ENCODE data around the gene NR1I2.

NR1I2 gene

GRCh38 chr3:119741657-119742590 lies 40.0 kb upstream of the NR1I2 start:
- Histone ChIP-seq H2AFZ (ENCODE audit: low read length) (no peak overlapping the region), H3K9ac (ENCODE audit: low read depth, low read length, poor library complexity, severe bottlenecking) (no peak overlapping the region), H3F3A (ENCODE audit: low read depth) (no peaks in the 10 kb centered on the region), H3K27me3 (ENCODE audit: insufficient read depth, low read length, poor library complexity, severe bottlenecking) (peaks cover 4% of the 10 kb centered on the region), H3K4me1 (ENCODE audit: insufficient read depth, low read length, poor library complexity, severe bottlenecking) (no peaks in the 10 kb centered on the region), H3K4me2 (ENCODE audit: low read depth, low read length, poor library complexity, severe bottlenecking) (no peak overlapping the region), H3K9me2 (replicated peaks; ENCODE audit: low read depth, low read length) (no peaks in the 10 kb centered on the region), H4K20me1 (ENCODE audit: insufficient read depth, low read length, poor library complexity, severe bottlenecking) (no peaks in the 10 kb centered on the region), H3K79me2 (ENCODE audit: insufficient read depth, low read length) (no peaks in the 10 kb centered on the region), H3K4me3 (ENCODE audit: low read length, poor library complexity, severe bottlenecking) (no peak overlapping the region), H3K36me3 (ENCODE audit: insufficient read depth, low read length) (no peaks in the 10 kb centered on the region), H3K9me3 (ENCODE audit: insufficient read depth, low read depth, low read length) (no peaks in the 10 kb centered on the region)
- TF ChIP-seq EZH2phosphoT487 (IDR thresholded peaks at IDR 0.05; ENCODE audit: borderline replicate concordance), result no peak
- TF ChIP-seq, protein P1, sequence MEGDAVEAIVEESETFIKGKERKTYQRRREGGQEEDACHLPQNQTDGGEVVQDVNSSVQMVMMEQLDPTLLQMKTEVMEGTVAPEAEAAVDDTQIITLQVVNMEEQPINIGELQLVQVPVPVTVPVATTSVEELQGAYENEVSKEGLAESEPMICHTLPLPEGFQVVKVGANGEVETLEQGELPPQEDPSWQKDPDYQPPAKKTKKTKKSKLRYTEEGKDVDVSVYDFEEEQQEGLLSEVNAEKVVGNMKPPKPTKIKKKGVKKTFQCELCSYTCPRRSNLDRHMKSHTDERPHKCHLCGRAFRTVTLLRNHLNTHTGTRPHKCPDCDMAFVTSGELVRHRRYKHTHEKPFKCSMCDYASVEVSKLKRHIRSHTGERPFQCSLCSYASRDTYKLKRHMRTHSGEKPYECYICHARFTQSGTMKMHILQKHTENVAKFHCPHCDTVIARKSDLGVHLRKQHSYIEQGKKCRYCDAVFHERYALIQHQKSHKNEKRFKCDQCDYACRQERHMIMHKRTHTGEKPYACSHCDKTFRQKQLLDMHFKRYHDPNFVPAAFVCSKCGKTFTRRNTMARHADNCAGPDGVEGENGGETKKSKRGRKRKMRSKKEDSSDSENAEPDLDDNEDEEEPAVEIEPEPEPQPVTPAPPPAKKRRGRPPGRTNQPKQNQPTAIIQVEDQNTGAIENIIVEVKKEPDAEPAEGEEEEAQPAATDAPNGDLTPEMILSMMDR (conservative IDR thresholded peaks at IDR 0.05; ENCODE audit: low read length), result no peak

DNA sequence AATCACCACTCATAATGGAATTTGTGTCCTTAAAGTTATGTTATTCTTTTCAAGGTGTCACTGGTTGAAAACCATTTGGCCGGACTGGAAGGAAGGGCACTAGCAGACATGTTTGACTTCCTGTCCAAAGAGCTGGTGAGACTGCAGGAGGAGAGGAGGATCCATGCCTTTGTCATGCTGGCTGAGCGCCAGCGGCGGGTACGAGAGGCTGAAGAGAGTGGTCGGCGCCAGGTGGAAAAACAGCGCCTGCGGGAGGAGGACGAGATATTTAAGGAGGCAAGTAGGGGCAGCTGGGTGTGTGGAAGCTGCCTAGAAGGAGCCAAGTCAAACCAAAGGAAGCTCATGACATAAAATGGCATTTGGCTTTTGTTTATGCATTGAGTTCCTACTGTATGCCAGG lies 38.0 kb upstream of the NR1I2 start:
- no peak overlapping the region for H3K4me3 ChIP-seq (ENCODE audit: low read length, poor library complexity, severe bottlenecking)
- H3K9ac ChIP-seq (ENCODE audit: low read depth, low read length, poor library complexity, severe bottlenecking), result no peak overlapping the region
- no peaks in the 10 kb centered on the region for H3K4me1 ChIP-seq (ENCODE audit: insufficient read depth, low read length, poor library complexity, severe bottlenecking)
- no peaks in the 10 kb centered on the region for H3K36me3 ChIP-seq (ENCODE audit: insufficient read depth, low read length)
- H3K79me2 ChIP-seq (ENCODE audit: insufficient read depth, low read length), result no peaks in the 10 kb centered on the region
- no peak overlapping the region for H2AFZ ChIP-seq (ENCODE audit: low read length)
- H3K9me3 ChIP-seq (ENCODE audit: insufficient read depth, low read depth, low read length), result no peaks in the 10 kb centered on the region
- H3K4me2 ChIP-seq (ENCODE audit: low read depth, low read length, poor library complexity, severe bottlenecking), result no peak overlapping the region
- H4K20me1 ChIP-seq (ENCODE audit: insufficient read depth, low read length, poor library complexity, severe bottlenecking), result no peaks in the 10 kb centered on the region
- H3K27me3 ChIP-seq (ENCODE audit: insufficient read depth, low read length, poor library complexity, severe bottlenecking), result peaks cover 11% of the 10 kb centered on the region
- H3K9me2 ChIP-seq (replicated peaks; ENCODE audit: low read depth, low read length), result no peaks in the 10 kb centered on the region
- TF ChIP-seq, protein P1 (conservative IDR thresholded peaks at IDR 0.05; ENCODE audit: low read length), result no peak
- no peak for TF ChIP-seq EZH2phosphoT487 (IDR thresholded peaks at IDR 0.05; ENCODE audit: borderline replicate concordance)
- H3F3A ChIP-seq (ENCODE audit: low read depth), result no peaks in the 10 kb centered on the region

DNA sequence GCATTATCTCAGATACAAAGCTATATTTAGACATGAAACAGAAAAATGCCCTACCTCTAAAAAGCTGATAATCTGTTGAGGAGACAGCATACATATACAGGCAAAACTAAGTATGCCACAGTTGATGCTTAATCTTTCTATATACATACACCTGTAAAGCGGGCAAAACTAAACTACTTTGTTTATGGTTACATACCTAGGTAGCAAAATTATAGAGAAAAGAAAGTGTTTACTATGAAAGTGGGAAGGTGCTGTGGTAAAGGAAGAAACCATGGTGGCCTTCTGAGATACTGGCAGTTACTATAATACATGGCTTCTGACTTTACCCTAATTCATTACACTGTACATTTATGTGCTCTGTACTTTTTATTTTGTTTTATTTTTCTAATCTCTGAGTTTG lies 36.0 kb upstream of the NR1I2 start:
- Histone ChIP-seq H4K20me1 (ENCODE audit: insufficient read depth, low read length, poor library complexity, severe bottlenecking) (no peaks in the 10 kb centered on the region), H2AFZ (ENCODE audit: low read length) (no peak overlapping the region), H3K4me3 (ENCODE audit: low read length, poor library complexity, severe bottlenecking) (no peak overlapping the region), H3K9ac (ENCODE audit: low read depth, low read length, poor library complexity, severe bottlenecking) (no peak overlapping the region), H3F3A (ENCODE audit: low read depth) (no peaks in the 10 kb centered on the region), H3K27me3 (ENCODE audit: insufficient read depth, low read length, poor library complexity, severe bottlenecking) (peaks cover 11% of the 10 kb centered on the region), H3K4me2 (ENCODE audit: low read depth, low read length, poor library complexity, severe bottlenecking) (no peak overlapping the region), H3K79me2 (ENCODE audit: insufficient read depth, low read length) (no peaks in the 10 kb centered on the region), H3K4me1 (ENCODE audit: insufficient read depth, low read length, poor library complexity, severe bottlenecking) (no peaks in the 10 kb centered on the region), H3K9me3 (ENCODE audit: insufficient read depth, low read depth, low read length) (no peaks in the 10 kb centered on the region), H3K9me2 (replicated peaks; ENCODE audit: low read depth, low read length) (no peaks in the 10 kb centered on the region), H3K36me3 (ENCODE audit: insufficient read depth, low read length) (no peaks in the 10 kb centered on the region)
- no peak for TF ChIP-seq EZH2phosphoT487 (IDR thresholded peaks at IDR 0.05; ENCODE audit: borderline replicate concordance)
- TF ChIP-seq, protein P1 (conservative IDR thresholded peaks at IDR 0.05; ENCODE audit: low read length), result no peak
